B cell (primary cell): Measurements from ENCODE around the gene PTGIR. TPM values are rescaled to one million over a fixed set of nuclear protein-coding genes. Genes with fewer than 3 reads are reported as not detected.

Experiments
- ATAC-seq: fragments of 200-7000 bp; cut with Tn5 transposase; one replicate; pipeline ENCODE4 v1.10.0; 2021; ENCODE audit warnings: low read depth, mild to moderate bottlenecking, moderate number of reproducible peaks, moderate library complexity
- CTCF ChIA-PET: fragments of 350-600 bp; sonication (Branson Sonifier 250); formaldehyde crosslinking; loops from one replicate; lab custom pipeline; 2021; ENCODE audit warnings: antibody characterized with exemption, inconsistent platforms; lab: Charles Lee
- POLR2A ChIA-PET: fragments of 350-600 bp; sonication (Branson Sonifier 250); formaldehyde crosslinking; loops from one replicate; lab custom pipeline; 2021; ENCODE audit warnings: antibody characterized with exemption; lab: Charles Lee
- DNase-seq: peaks from one replicate; pipeline ENCODE4 v3.0.0; 2013
- H2AFZ ChIP-seq: 2 replicates; pipeline ENCODE4 v1.6.1; 2012; ENCODE audit warnings: mild to moderate bottlenecking, low read depth, low read length; ENCODE audit not compliant: insufficient read depth, poor library complexity, severe bottlenecking
- H3K27ac ChIP-seq, 2 donors: 1 replicate in 1 of 2; 2 replicates in 1 of 2; pipeline ENCODE4 v1.5.1; 2012 to 2013; ENCODE audit warnings: low read length in 2 of 2, mild to moderate bottlenecking in 2 of 2, moderate library complexity in 1 of 2
- H3K27me3 ChIP-seq, 4 experiments: fragments of 200-600 bp in 1 of 4; sonication (generic) in 1 of 4; replicated peaks in 1 of 4; 1 replicate in 2 of 4; 2 replicates in 2 of 4; pipeline versions ENCODE4 v1.6.1 to v1.7.0; 2013 to 2016; ENCODE audit warnings: low read length in 3 of 4, mild to moderate bottlenecking in 2 of 4, mixed read lengths in 1 of 4, moderate library complexity in 1 of 4; ENCODE audit not compliant: insufficient read depth in 4 of 4, control insufficient read depth in 3 of 4; ENCODE audit errors: control extremely low read depth in 1 of 4
- H3K36me3 ChIP-seq, 2 experiments: replicated peaks in 1 of 2; 1 replicate in 1 of 2; 2 replicates in 1 of 2; pipeline versions ENCODE4 v1.6.1 to v1.7.1; 2013; ENCODE audit warnings: low read length in 1 of 2; ENCODE audit not compliant: insufficient read depth in 2 of 2, control insufficient read depth in 1 of 2; ENCODE audit errors: control extremely low read depth in 1 of 2, extremely low read depth in 1 of 2
- H3K4me1 ChIP-seq, 2 donors: fragments of 200-600 bp in 1 of 2; sonication (generic) in 1 of 2; 1 replicate in 1 of 2; 2 replicates in 1 of 2; pipeline versions ENCODE4 v1.5.1 to v1.6.1; 2013 to 2017; ENCODE audit warnings: low read length in 2 of 2; ENCODE audit not compliant: control insufficient read depth in 2 of 2, insufficient read depth in 2 of 2
- H3K4me2 ChIP-seq: replicated peaks from 2 replicates; pipeline ENCODE3; 2012; ENCODE audit warnings: mild to moderate bottlenecking, low read depth, low read length; ENCODE audit not compliant: poor library complexity, severe bottlenecking
- H3K4me3 ChIP-seq, 5 experiments: fragments of 200-600 bp in 1 of 5; sonication (generic) in 1 of 5; 1 replicate in 3 of 5; 2 replicates in 2 of 5; pipeline versions ENCODE4 v1.5.1 to v1.7.0; 2011 to 2016; ENCODE audit warnings: low read length in 4 of 5, mild to moderate bottlenecking in 4 of 5, low read depth in 2 of 5, control low read depth in 1 of 5, moderate library complexity in 1 of 5; ENCODE audit not compliant: insufficient read depth in 1 of 5; ENCODE audit errors: control extremely low read depth in 1 of 5, extremely low read depth in 1 of 5
- H3K79me2 ChIP-seq: fragments of 200-600 bp; sonication (generic); one replicate; pipeline ENCODE4 v1.6.0; 2016; ENCODE audit warnings: low read length; ENCODE audit not compliant: control insufficient read depth, insufficient read depth
- H3K9ac ChIP-seq: fragments of 200-600 bp; sonication (generic); 2 replicates; pipeline ENCODE4 v1.6.1; 2017; ENCODE audit warnings: mild to moderate bottlenecking, low read length, moderate library complexity
- H3K9me3 ChIP-seq, 3 donors: one replicate each; pipeline versions ENCODE4 v1.6.1 to v1.7.1; 2013; ENCODE audit warnings: low read length in 2 of 3; ENCODE audit not compliant: control insufficient read depth in 2 of 3, insufficient read depth in 1 of 3; ENCODE audit errors: control extremely low read depth in 1 of 3
- H4K20me1 ChIP-seq: 2 replicates; pipeline ENCODE4 v1.6.0; 2012; ENCODE audit warnings: mild to moderate bottlenecking, low read length; ENCODE audit not compliant: insufficient read depth, control insufficient read depth, poor library complexity, severe bottlenecking
- H3K27ac Mint-ChIP-seq: one replicate; pipeline ENCODE4 v1.8.0; 2021; ENCODE audit warnings: mixed read lengths
- H3K27me3 Mint-ChIP-seq: one replicate; pipeline ENCODE4 v1.8.0; 2021; ENCODE audit warnings: mixed read lengths
- H3K4me1 Mint-ChIP-seq: one replicate; pipeline ENCODE4 v1.8.0; 2021; ENCODE audit warnings: mixed read lengths
- H3K4me3 Mint-ChIP-seq: one replicate; pipeline ENCODE4 v1.8.0; 2021; ENCODE audit warnings: mixed read lengths
- H3K9me3 Mint-ChIP-seq: one replicate; pipeline ENCODE4 v1.8.0; 2022; ENCODE audit warnings: mixed read lengths; ENCODE audit not compliant: insufficient read depth
- CTCF ChIP-seq: fragments of 200-600 bp; IDR thresholded peaks from one replicate; pipeline ENCODE4 v1.8.0; 2022; ENCODE audit warnings: antibody characterized with exemption, mild to moderate bottlenecking
- EZH2 ChIP-seq: IDR thresholded peaks from 2 replicates; pipeline ENCODE4 v1.6.1; 2012; ENCODE audit warnings: borderline replicate concordance, low read depth, mild to moderate bottlenecking, moderate library complexity, low read length; ENCODE audit not compliant: insufficient read depth, poor library complexity, severe bottlenecking
- WGBS: methylation state at CpG from one replicate; pipeline ENCODE4 v1.1.5; 2013; ENCODE audit warnings: missing lambda C conversion rate; ENCODE audit not compliant: insufficient coverage; 5-methylcytosine and 5-hydroxymethylcytosine counted together
- intact Hi-C: fragments of 100-400 bp; cut with micrococcal nuclease; formaldehyde crosslinking; loops from one replicate; pipeline ENCODE4 v1.10.0; 2022
- polyA plus RNA-seq: library from polyadenylated mRNA; depleted of rRNA; stranded (reverse); fragments of >200 nt; gene quantifications from 2 replicates; pipeline ENCODE4 v1.2.3, GENCODE V29; 2012
- total RNA-seq, 2 donors: library from RNA; stranded (reverse); fragments of 120-200 nt in 1 of 2; gene quantifications; 1 replicate in 1 of 2; 2 replicates in 1 of 2; pipeline versions ENCODE4 v1.2.3 to v1.2.4, GENCODE V29; 2013 to 2022

PTGIR gene
- total and polyA plus RNA-seq, 2 donors (not counting 1 experiment from before 2014, with no cell fraction given): 1.9 to 2.1 TPM

DNA sequence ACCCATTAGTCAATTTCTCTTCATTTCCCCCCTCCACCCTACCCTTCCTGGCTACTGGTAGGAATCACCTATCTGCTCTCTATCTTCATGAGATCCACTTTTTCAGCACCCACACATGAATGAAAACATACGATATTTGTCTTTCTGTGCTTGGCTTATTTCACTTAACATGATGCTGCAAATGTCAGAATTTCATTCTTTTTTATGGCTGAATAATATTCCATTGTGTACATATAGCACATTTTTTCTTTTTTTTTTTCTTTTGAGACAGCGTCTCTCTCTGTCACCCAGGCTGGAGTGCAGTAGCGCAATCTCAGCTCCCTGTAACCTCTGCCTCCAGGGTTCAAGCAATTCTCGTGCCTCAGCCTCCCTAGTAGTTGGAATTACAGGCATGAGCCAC lies 33.6 kb downstream of the PTGIR start:
- ATAC-seq: no peak
- H3K9me3 Mint-ChIP-seq: no peaks in the 10 kb centered on the region
- WGBS: 100% methylated on average over 2 of the region's 4 CpGs
- H3K36me3 ChIP-seq: no peaks in the 10 kb centered on the region
- CTCF ChIA-PET: no interaction called here
- no peak for DNase-seq
- no peak overlapping the region for H3K4me3 Mint-ChIP-seq
- H3K27me3 Mint-ChIP-seq: no peaks in the 10 kb centered on the region
- H2AFZ ChIP-seq: no peak overlapping the region
- no peak for TF ChIP-seq CTCF
- H3K4me1 ChIP-seq: no peaks in the 10 kb centered on the region
- no peak overlapping the region for H3K27ac Mint-ChIP-seq
- no peak overlapping the region for H3K9ac ChIP-seq
- H3K9me3 ChIP-seq: no peaks in the 10 kb centered on the region
- no peak overlapping the region for H3K27ac ChIP-seq
- POLR2A ChIA-PET: no interaction called here
- H3K4me2 ChIP-seq: no peak overlapping the region
- H3K4me3 ChIP-seq: no peak overlapping the region
- H3K27me3 ChIP-seq: no peaks in the 10 kb centered on the region
- no peaks in the 10 kb centered on the region for H4K20me1 ChIP-seq
- H3K4me1 Mint-ChIP-seq: no peaks in the 10 kb centered on the region
- intact Hi-C loops: no loop called here
- no peaks in the 10 kb centered on the region for H3K79me2 ChIP-seq

- intact Hi-C loops: no loop called here
- Mint-ChIP-seq H3K9me3 (no peaks in the 10 kb centered on the region), H3K27ac (no peak overlapping the region), H3K4me3 (no peak overlapping the region), H3K4me1 (no peaks in the 10 kb centered on the region), H3K27me3 (peaks cover 3% of the 10 kb centered on the region)
- no peaks in the 10 kb centered on the region for H3K27me3 ChIP-seq
- no CpG with 5 or more reads among the region's 3 CpGs for WGBS
- H3K9ac ChIP-seq: no peak overlapping the region
- TF ChIP-seq EZH2: no peak
- no peak for TF ChIP-seq CTCF
- H3K27ac ChIP-seq: no peak overlapping the region
- no peaks in the 10 kb centered on the region for H3K4me1 ChIP-seq
- H3K9me3 ChIP-seq: peaks cover 0 to 3% (median 0%) of the 10 kb centered on the region in 3 donors
- no peak for DNase-seq
- no peaks in the 10 kb centered on the region for H3K36me3 ChIP-seq
- H2AFZ ChIP-seq: no peak overlapping the region
- H3K4me2 ChIP-seq: no peak overlapping the region
- H4K20me1 ChIP-seq: no peaks in the 10 kb centered on the region
- POLR2A ChIA-PET: no interaction called here
- H3K4me3 ChIP-seq: no peak overlapping the region
- CTCF ChIA-PET: interaction anchor here (1.0 kb wide), 1 partner anchor 13 kb away, joined by 3 read pairs; the partner anchor contains the start of gene CALM3
- H3K79me2 ChIP-seq: no peaks in the 10 kb centered on the region
- ATAC-seq: no peak
Observed at GRCh38 chr19:46587861-46588260, 37.0 kb downstream of the PTGIR start.
